Posterior vena cava (tissue), 2 donors: ENCODE data around the gene SNX9. TPM values are rescaled to one million over a fixed set of nuclear protein-coding genes. Genes with fewer than 3 reads are reported as not detected.

Experiments used
- DNase-seq: peaks from one replicate; pipeline ENCODE4 v3.0.0-alpha.2; 2020; ENCODE audit warnings: low spot score
- intact Hi-C, 2 donors: fragments of 100-400 bp; cut with DNase I; formaldehyde crosslinking; loops; one replicate each; pipeline versions ENCODE4 v1.14.1 to v1.14.2; 2022 to 2023
- total RNA-seq, 2 donors: library from RNA; stranded (reverse); fragmentation: NEBNext Ultra II Directional; extraction: Animal tissue kit (Norgen Biotek cat#: 25700); gene quantifications; one replicate each; pipeline ENCODE4 v1.2.1, GENCODE V29; 2021
- donor health status: DM: yes; HTN: yes; CAD: no.
- donor health status: DM: yes; HTN: yes; CAD: no.

The SNX9 gene
- total RNA-seq, 2 donors from 2014 or later = 82.2 to 103 TPM

DNA sequence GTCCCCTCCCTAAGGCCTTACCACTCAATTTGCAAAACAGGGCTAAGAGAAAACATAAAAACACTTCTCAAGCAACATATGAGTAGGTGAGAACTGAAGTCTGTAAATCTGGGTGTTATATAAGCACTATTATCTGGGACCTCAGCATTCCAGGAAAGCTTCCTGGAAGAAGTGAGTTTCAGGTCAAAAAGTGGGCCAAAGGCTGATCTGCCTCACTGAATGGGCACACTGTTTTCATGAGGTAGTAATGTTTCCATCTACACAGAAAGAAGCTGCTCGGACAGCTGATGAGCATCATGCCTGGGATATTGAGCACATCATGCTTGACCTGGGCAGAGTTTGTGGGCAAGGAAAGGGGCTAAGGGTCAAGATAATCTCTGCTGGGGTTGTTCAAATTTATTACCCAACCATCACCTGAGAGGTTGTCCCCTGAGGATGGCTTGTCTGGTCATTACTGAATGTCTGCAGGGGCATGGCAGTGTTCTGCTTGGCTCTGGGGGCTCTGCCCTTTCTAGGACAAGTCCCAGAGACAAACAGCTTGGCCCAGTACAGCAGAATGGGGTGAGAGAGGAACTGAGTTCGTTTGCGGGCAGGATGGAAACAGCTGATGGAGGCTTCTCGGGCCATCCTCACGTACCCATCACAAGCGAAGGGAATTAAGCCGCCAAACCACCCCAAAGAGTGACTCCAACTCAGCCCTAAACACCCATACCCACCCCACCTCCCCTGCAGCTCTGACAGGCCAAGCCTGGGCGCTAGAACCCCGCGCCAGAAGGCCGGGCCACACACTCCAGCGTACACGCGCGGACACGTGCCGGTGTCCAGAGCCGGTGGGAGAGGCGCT lies 157.5 kb downstream of the SNX9 start:
- peak; percentile 85 for DNase-seq

DNA sequence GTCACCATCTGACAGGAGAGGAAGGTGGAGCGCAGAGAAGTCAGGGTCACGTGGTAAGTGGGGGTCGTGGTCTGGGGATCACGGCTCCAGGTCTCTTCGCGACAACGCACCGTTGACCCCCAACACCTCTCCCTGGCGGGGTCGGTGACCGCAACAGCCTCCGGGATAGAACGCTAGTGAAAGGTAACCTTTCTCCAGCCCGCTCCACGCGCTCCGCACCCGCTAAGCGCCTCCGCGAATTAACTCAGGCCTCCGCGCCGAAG lies 158.0 kb downstream of the SNX9 start:
- intact Hi-C loops = no loop called here
- DNase-seq = no peak

More for the DNA sequence above, 157.5 kb downstream of the SNX9 start:
- intact Hi-C loops = no loop called here

DNA sequence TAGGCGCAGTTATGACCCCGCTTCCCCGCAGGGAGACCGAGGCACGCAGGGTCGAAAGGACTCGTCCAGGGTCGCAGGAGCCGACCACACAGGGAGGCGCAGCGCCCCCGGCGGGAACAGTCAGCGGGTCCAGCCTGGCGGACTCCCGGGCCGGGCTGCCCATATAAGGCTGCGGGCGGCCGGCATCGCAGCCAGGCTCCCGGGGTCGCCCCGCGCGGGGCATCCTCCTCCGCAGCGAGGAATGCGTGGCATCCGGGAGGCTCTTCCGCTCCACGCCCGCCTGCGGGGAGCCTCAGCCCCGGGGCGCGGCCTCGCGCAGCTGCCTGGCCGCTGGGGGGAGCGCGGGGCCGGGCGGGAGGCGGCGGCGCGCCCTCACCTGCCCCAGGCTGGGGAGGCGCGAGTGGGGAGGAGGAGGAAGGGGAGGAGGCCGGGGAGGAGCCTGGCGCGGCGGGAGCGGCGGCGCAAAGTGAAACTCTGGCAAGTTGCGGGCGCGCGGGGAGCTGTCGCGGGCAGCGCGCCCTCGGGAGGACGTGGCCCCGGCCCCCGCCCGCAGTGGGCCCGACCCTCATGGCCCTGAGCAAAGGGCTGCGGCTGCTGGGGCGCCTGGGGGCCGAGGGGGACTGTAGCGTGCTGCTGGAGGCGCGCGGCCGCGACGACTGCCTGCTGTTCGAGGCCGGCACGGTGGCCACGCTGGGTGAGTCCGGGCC lies 158.5 kb downstream of the SNX9 start, which contains the start of gene SYNJ2:
Gene SYNJ2, plus strand, starts transcription at position 469 of the 707 bp plus-strand sequence. Its CDS starts 99 bp downstream, at position 568.
- intact Hi-C loops = loop anchor here in 1 of 2 donors (2.0 kb wide), 1 partner anchor 87 kb away; no protein-coding TSS in a partner anchor
- DNase-seq = peak; percentile 92

DNA sequence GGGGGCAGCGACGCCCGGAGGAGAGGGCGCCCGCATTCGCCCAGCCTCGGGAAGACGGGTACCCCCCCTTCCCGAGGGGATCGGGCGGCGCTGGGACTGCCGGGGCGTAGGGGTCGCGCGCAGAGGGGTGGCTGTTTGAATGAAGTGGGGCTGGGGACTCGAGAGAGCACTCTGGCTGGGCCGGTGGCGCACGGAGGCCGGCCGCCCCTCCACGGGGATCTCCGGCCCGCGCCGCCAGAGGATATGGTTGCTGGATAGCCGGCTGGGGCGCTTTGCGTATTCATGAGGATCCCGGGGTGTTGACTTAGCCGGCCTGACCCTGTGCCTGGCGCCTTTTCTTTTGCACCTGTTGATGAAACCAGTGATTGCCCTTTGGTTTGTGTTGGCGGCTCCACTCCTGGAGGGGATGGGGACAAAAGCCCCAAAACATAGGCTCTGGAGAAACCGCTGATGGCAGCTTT lies 159.1 kb downstream of the SNX9 start:
- intact Hi-C loops = loop anchor here in 1 of 2 donors (2.0 kb wide), 1 partner anchor 87 kb away; no protein-coding TSS in a partner anchor
- peak; percentile 82 for DNase-seq

DNA sequence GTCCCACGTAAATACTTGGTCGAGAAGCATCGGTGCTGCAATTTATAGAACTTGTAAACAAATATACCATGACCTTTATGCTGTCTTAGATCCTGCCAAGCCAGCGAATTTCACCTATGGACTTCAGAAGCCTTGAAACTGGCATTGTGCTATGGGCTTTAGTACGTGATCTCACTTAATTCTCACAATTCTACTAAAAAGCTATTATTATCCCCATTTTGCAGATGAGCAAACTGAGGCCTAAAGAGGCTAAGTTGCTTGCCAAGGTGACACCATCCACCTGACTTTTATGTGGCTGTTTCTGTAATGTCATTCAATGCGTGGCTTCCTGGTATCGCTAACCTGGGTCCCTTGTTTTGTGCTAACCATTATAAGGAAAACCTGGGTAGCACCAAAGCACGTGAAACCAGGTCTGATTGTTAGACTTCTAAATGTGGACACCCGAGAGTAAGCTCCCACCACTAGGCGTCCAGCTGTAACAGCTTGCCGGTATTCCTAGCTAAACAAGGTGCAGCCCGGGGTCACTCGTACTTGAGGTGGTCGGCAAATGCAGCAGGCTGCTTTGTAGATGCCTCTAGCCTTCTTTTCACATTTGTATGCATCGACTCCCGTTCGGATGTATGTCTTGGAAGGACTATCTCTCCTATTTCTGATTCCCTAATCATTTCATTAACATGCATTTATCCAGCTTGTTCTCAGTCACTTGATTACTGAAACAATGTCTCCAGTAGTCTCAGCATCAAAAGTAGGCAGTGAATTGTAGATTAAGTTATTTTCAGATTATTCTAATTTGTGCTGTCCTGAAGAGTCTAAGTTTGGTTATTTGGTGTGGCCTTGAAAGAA lies 159.7 kb downstream of the SNX9 start:
- peak; percentile 59 for DNase-seq
- intact Hi-C loops = loop anchor here in 1 of 2 donors (2.0 kb wide), 1 partner anchor 86 kb away; no protein-coding TSS in a partner anchor

DNA sequence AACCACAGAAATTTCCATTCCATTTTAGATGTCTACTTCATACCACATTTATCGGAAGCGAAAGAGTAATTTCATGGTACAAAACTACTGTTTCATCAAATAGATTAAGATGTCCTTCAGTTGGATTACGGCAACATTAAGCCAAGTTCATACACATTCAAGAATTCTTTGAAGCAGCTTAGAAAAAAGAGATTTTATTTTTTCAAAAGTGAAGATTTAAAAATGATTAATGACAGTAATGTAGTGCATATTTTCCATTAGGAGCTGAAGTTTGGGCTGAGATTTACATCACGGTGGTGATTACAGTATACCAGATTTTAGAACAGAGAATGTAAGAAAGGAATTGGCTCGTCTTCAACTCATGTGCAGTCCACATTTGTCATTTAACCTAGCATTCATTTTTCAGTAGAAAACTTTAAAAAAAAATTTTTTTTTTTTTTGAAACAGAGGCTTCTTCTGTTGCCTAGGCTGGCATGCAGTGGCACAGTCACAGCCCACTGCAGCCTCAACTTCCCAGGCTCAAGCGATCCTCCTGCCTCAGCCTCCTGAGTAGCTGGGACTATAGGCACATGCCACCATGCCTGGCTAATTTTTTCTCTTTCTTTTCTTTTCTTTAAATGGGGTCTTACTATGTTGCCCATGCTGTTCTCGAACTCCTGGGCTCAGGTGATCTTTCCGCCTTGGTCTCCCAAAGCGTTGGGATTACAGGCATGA lies 160.5 kb downstream of the SNX9 start:
- DNase-seq = no peak
- intact Hi-C loops = loop anchor here in 1 of 2 donors (2.0 kb wide), 1 partner anchor 85 kb away; no protein-coding TSS in a partner anchor

- intact Hi-C loops = no loop called here
- DNase-seq = no peak
Observed at GRCh38 chr6:157984128-157984527, 161.1 kb downstream of the SNX9 start.

- intact Hi-C loops = no loop called here
- DNase-seq = peak; percentile 56
Observed at GRCh38 chr6:157984686-157985225, 161.7 kb downstream of the SNX9 start.

DNA sequence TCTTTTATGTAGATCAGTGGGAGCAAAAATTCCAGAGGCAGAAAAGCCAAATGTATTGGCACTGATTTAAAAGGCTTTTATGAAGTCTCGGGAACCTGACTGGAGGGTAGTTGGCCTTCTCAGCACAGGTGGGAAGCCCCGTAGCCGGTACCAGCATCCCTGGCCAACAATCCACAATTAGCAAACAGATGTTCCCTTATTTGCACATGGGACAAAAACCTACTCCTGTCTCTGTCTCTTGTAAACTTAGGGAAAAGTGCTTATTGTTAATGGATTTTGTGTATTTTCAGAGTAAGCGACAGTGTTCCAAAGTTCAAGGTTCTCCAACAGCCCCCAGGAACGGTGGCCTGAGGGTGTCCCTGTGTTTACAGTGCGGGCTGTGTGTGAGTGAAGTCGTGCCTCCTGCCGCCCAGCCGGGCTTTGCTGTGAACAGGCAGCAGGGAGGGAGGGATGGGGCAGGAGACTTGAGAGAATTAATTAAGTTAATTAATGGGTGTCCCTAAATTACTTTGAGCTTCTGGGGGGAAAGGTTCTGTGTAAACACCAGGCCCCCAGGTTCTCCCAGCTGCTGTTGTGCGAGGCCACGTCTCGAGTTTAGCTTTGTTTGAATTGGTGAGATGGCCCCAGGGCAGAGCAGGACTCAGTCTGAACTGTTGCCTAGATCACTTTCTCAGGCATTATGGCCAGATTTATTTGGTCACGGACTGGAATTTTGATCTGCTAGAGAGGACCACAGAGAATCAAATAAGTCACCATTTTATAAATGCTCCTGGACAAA lies 162.5 kb downstream of the SNX9 start:
- DNase-seq = peak; percentile 35
- intact Hi-C loops = no loop called here

DNA sequence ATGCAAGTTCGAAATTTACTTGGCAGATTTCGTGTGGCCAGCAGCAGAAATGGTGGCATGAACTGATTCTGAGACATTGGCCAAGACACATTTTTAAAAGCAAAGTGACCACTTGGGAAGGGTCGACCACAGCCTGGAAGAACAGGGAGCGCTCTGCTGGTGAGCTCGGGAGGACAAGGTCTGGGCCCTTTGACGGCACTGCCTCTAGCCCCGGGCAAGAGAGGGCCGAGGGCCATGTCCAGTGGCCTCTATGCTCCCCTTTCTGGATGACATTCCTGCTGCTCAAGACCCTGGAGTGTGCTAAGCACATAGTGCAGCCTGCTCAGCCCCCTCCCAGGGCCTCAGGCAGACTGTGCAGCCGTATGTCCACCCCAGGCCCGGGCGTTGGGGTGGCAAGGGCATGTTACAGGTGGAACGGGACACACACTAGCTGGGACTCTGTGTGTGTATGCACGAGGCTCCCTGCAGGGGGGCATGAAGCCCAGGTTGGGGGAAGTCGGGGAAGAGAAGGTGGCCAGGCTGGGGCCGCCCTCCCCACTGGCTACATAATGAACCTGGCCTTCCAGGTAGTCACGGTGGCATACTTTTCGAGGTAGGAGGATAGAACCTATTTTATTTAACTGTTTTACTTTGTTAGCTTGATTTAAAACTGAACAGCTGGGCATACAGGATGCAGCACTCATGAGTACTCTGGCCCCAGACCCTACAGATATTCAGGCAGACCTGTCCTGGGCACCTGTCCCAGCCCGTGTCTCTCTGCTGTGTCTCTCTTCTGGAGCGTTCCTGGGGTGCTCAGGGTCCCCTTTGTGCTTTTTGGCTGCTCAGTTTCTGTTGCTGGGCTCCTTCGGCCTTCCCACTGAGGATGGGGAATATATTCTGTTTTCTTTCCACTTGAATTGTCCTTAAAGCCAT lies 165.0 kb downstream of the SNX9 start:
- DNase-seq = peak; percentile 56
- intact Hi-C loops = no loop called here

DNA sequence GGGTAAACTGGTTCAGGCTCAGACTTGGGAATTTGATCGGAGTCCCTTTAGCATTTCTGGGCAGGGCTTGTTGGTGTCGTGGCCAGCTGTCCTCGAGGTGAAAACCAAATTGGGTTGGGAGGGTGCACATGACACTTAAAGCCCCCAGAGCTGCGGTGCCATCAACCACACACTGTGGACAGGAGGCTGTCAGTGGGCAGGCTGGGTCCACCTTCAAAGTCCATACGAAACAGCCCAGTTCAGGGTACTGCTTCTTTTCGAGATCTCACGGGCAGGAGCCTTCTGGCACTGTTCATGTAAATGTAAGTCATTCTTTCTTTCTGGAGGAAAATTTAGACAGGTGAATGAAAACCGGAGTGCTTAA lies 165.6 kb downstream of the SNX9 start:
- DNase-seq = peak; percentile 72
- intact Hi-C loops = no loop called here

DNA sequence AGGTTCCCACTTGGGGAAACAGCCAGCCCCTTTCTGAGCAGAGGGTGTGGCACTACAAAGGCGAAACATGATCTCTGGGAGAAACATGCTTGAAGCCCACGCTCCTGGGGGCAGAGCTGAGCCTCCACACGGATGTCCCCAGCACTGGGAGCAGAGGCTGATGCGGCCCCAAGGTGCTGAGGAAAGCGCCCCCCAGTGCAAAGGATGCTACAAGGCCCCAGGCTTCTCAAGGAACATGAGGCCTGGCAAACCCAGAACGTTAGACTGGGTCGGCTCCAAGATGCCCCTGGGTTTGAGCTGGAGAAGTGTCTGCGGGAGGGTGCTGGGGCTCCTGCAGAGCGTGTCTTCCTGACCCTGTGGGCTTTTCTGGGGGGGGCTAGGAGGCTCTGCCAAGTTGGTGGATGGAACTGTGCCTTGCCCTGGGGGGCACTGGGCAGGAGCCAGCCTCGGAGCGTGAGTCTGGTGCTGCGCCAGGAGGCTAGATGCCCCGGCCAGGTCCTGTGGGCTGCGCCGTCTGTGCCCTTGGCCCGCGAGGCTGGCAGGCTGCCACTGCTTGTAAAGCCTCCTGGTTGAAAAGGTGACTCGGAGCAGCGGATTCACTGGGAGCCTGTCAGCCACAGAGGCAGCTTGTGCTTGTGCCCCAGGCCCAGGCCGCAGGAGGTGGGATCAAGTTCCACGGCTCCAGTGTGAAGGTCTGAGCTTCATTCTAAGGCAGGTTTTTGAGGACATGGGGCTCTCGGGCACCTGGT lies 166.7 kb downstream of the SNX9 start:
- DNase-seq = peak; percentile 80
- intact Hi-C loops = no loop called here

- DNase-seq = peak; percentile 73
- intact Hi-C loops = no loop called here
Observed at GRCh38 chr6:157990321-157991066, 167.4 kb downstream of the SNX9 start.

- intact Hi-C loops = no loop called here
- no peak for DNase-seq
Observed at GRCh38 chr6:157991067-157991432, 168.0 kb downstream of the SNX9 start.

GRCh38 chr6:157993076-157993475 lies 170.0 kb downstream of the SNX9 start:
- intact Hi-C loops = no loop called here
- DNase-seq = no peak
